LNCaP clone FGC (cell line): ENCODE measurements around the gene NR0B2.

Experiments
- DNase-seq: peaks from one replicate; pipeline ENCODE4 v3.0.0-alpha.2; 2011; ENCODE audit warnings: low read depth
- H3K4me3 ChIP-seq: 2 replicates; pipeline ENCODE4 v1.5.1; 2011; ENCODE audit warnings: mild to moderate bottlenecking, low read depth, low read length, control low read depth
- TF ChIP-seq, protein P1 (sequence below): IDR thresholded peaks from 2 replicates; pipeline ENCODE4 v1.5.1; 2012; ENCODE audit warnings: mild to moderate bottlenecking; ENCODE audit not compliant: control insufficient read depth, insufficient read depth; ENCODE audit errors: extremely low read depth

Gene NR0B2

GRCh38 chr1:26915204-26915842 lies 1.5 kb upstream of the NR0B2 start:
- TF ChIP-seq, protein P1, sequence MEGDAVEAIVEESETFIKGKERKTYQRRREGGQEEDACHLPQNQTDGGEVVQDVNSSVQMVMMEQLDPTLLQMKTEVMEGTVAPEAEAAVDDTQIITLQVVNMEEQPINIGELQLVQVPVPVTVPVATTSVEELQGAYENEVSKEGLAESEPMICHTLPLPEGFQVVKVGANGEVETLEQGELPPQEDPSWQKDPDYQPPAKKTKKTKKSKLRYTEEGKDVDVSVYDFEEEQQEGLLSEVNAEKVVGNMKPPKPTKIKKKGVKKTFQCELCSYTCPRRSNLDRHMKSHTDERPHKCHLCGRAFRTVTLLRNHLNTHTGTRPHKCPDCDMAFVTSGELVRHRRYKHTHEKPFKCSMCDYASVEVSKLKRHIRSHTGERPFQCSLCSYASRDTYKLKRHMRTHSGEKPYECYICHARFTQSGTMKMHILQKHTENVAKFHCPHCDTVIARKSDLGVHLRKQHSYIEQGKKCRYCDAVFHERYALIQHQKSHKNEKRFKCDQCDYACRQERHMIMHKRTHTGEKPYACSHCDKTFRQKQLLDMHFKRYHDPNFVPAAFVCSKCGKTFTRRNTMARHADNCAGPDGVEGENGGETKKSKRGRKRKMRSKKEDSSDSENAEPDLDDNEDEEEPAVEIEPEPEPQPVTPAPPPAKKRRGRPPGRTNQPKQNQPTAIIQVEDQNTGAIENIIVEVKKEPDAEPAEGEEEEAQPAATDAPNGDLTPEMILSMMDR, result no peak
- no peak for DNase-seq
- H3K4me3 ChIP-seq, result no peak overlapping the region

DNA sequence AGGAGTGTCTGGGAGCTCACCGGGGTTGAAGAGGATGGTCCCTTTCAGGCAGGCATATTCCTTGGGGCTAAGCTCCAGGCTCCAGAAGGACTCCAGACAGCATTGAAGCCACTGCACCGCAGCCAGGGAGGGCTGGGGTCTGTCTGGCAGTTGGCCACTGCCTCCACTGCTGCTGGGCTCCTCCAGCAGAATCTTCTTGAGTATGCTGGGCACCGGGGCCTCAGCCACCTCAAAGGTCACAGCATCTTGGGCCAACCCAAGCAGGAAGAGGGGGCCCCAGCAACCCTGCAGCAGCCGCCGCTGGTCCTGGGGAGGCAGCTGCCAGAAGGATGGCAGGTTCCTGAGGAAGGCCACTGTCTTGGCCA lies 404 bp downstream of the NR0B2 start:
- DNase-seq, result no peak
- TF ChIP-seq, protein P1, result no peak

DNA sequence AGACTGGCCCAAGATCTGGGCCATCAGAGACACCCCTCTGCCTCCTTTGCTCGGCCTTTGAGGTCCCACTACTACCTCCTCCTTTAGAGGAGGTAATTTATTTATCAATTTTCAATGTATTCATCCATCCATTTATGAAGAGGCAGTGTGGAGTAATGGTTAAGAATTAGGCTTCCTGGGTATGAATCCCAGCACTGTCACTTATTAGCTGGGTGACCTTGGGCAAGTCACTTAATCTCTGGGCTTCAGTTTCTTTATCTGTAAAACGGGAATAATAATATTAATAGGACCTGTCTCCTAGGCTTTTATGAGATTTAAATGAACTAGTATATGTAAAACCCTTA lies 1.7 kb downstream of the NR0B2 start:
- H3K4me3 ChIP-seq, result no peak overlapping the region
- TF ChIP-seq, protein P1, result no peak
- DNase-seq, result no peak

More for the DNA sequence above, 404 bp downstream of the NR0B2 start:
- H3K4me3 ChIP-seq, result no peak overlapping the region

- DNase-seq, result no peak
- no peak overlapping the region for H3K4me3 ChIP-seq
- TF ChIP-seq, protein P1, result no peak
Observed at GRCh38 chr1:26911399-26912146, 2.2 kb downstream of the NR0B2 start.

DNA sequence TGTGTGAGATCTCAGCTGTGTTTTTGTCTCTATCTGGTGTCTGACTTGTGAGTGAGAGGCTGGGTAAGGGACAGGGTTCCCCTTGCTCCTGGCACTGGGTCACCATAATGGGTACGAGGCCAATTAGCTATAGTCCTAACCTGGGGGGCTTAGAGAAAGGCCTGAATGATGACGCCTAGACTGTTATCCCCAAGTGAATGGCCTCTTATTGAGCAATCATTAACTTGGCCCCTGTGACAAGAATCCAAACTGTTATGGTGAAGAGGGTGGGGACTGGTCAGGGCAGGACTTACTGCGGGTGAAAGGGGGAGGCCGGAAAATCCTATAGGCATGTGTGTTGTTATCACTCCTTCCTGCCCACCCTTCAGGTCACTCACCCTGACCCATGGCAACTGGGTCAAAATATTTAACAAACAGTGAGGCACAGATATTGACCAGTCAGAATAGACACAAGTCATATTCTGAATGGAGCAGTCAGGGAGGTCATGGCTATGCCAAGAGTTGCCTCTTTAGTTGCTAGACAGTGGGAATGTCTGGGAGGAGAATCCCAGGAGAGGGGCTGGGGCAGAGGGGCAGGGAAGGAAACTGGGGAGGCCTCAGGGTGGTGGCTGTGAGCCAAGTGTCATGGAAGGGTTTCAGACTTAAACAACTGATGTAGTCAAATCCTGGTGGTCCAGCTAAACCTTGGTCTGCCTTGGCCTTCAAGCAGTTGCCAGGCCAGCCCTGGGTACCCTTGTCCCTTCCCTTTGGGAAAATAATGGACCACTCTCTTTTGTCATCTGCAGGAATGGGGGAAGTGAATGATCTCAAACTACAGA lies 3.2 kb downstream of the NR0B2 start:
- no peak overlapping the region for H3K4me3 ChIP-seq
- no peak for DNase-seq
- TF ChIP-seq, protein P1, result no peak

GRCh38 chr1:26909951-26910342 lies 3.8 kb downstream of the NR0B2 start:
- TF ChIP-seq, protein P1, result no peak
- H3K4me3 ChIP-seq, result no peak overlapping the region
- DNase-seq, result no peak
